HG03060 (cell line): ENCODE results near the gene ITGB1.

Source experiments
- ATAC-seq: cut with Tn5 transposase; IDR thresholded peaks from one replicate; pipeline ENCODE4 v1.9.1; 2021; ENCODE audit warnings: low read depth, moderate number of reproducible peaks; ENCODE audit not compliant: unreplicated experiment

Gene ITGB1

GRCh38 chr10:32956365-32957197 lies 1.4 kb downstream of the ITGB1 start:
- no peak for ATAC-seq

- no peak for ATAC-seq
These were observed 2.2 kb downstream of the ITGB1 start for GRCh38 chr10:32955790-32956189.

- no peak for ATAC-seq
These were observed 2.7 kb downstream of the ITGB1 start for GRCh38 chr10:32955299-32955772.

- ATAC-seq: no peak
These were observed 3.3 kb downstream of the ITGB1 start for GRCh38 chr10:32954545-32955298.

- ATAC-seq: no peak
These were observed 4.0 kb downstream of the ITGB1 start for GRCh38 chr10:32954080-32954479.

- ATAC-seq: no peak
These were observed 4.6 kb downstream of the ITGB1 start for GRCh38 chr10:32953277-32953927.

- no peak for ATAC-seq
These were observed 5.3 kb downstream of the ITGB1 start for GRCh38 chr10:32952541-32953276.

- no peak for ATAC-seq
These were observed 5.9 kb downstream of the ITGB1 start for GRCh38 chr10:32952094-32952493.

GRCh38 chr10:32951111-32951510 lies 6.9 kb downstream of the ITGB1 start:
- no peak for ATAC-seq

- no peak for ATAC-seq
These were observed 7.4 kb downstream of the ITGB1 start for GRCh38 chr10:32950591-32951108.

GRCh38 chr10:32949221-32949678 lies 8.8 kb downstream of the ITGB1 start:
- ATAC-seq: no peak

- no peak for ATAC-seq
These were observed 9.6 kb downstream of the ITGB1 start for GRCh38 chr10:32948451-32948850.

- no peak for ATAC-seq
These were observed 10.4 kb downstream of the ITGB1 start for GRCh38 chr10:32947586-32947985.

GRCh38 chr10:32946108-32946507 lies 11.9 kb downstream of the ITGB1 start:
- no peak for ATAC-seq

GRCh38 chr10:32943854-32944661 lies 14.0 kb downstream of the ITGB1 start:
- ATAC-seq: no peak

- ATAC-seq: peak; percentile 48
These were observed 14.6 kb downstream of the ITGB1 start for GRCh38 chr10:32943395-32943794.

- no peak for ATAC-seq
These were observed 15.9 kb downstream of the ITGB1 start for GRCh38 chr10:32942081-32942480.

- no peak for ATAC-seq
These were observed 16.7 kb downstream of the ITGB1 start for GRCh38 chr10:32941357-32941756.
